ENCODE results near the gene ATP11C.

- TF ChIP-seq CTCF (IDR thresholded peaks at IDR 0.05) (no peak), EP300 (IDR thresholded peaks at IDR 0.05) (no peak), POLR2A (IDR thresholded peaks at IDR 0.05) (no peak), POLR2AphosphoS5 (IDR thresholded peaks at IDR 0.05) (no peak)
Measured at GRCh38 chrX:139691493-139691842, 241.4 kb downstream of the ATP11C start.

Data from gastroesophageal sphincter (tissue), 3 donors.